H9 (cell line): ENCODE results near the gene PIM3. TPM values are rescaled to one million over a fixed set of nuclear protein-coding genes. Genes with fewer than 3 reads are reported as not detected.

ENCODE experiments used
- DNase-seq: peaks from one replicate; pipeline ENCODE4 v3.0.0-alpha.2; 2017
- H2AFZ ChIP-seq: one replicate; pipeline ENCODE4 v1.6.1; 2013; ENCODE audit warnings: mild to moderate bottlenecking, low read length, control low read depth, moderate library complexity
- H2AK5ac ChIP-seq: 2 replicates; pipeline ENCODE4 v1.6.1; 2013; ENCODE audit warnings: low read length, control low read depth, mixed read lengths; ENCODE audit not compliant: insufficient read length
- H2BK120ac ChIP-seq: one replicate; pipeline ENCODE4 v1.6.1; 2013; ENCODE audit warnings: low read depth, mild to moderate bottlenecking, low read length, control low read depth, inconsistent platforms; ENCODE audit not compliant: poor library complexity, severe bottlenecking
- H2BK12ac ChIP-seq: 2 replicates; pipeline ENCODE4 v1.6.1; 2013; ENCODE audit warnings: low read length, control low read depth, mixed read lengths, low read depth; ENCODE audit not compliant: insufficient read length
- H2BK15ac ChIP-seq: 2 replicates; pipeline ENCODE4 v1.6.1; 2013; ENCODE audit warnings: low read depth, low read length, control low read depth
- H2BK20ac ChIP-seq: one replicate; pipeline ENCODE4 v1.6.1; 2013; ENCODE audit warnings: low read depth, mild to moderate bottlenecking, low read length, control low read depth, inconsistent platforms; ENCODE audit not compliant: poor library complexity, severe bottlenecking
- H2BK5ac ChIP-seq: 2 replicates; pipeline ENCODE4 v1.6.1; 2013; ENCODE audit warnings: low read length, control low read depth, mixed read lengths; ENCODE audit not compliant: insufficient read length
- H3K14ac ChIP-seq: 2 replicates; pipeline ENCODE4 v1.6.1; 2013; ENCODE audit warnings: low read length, control low read depth; ENCODE audit not compliant: insufficient read depth
- H3K18ac ChIP-seq: 2 replicates; pipeline ENCODE4 v1.6.1; 2013; ENCODE audit warnings: low read depth, mild to moderate bottlenecking, mixed read lengths, low read length, control low read depth; ENCODE audit not compliant: insufficient read length
- H3K23ac ChIP-seq: 2 replicates; pipeline ENCODE4 v1.6.1; 2013; ENCODE audit warnings: low read length, control low read depth, mixed read lengths, low read depth; ENCODE audit not compliant: insufficient read length
- H3K23me2 ChIP-seq: 2 replicates; pipeline ENCODE4 v1.6.1; 2013; ENCODE audit warnings: low read depth, mild to moderate bottlenecking, mixed read lengths, low read length, control low read depth; ENCODE audit not compliant: insufficient read length, poor library complexity, severe bottlenecking
- H3K27ac ChIP-seq: 2 replicates; pipeline ENCODE4 v1.5.1; 2013; ENCODE audit warnings: low read length, control low read depth, mixed read lengths, low read depth; ENCODE audit not compliant: insufficient read length
- H3K27me3 ChIP-seq: 2 replicates; pipeline ENCODE4 v1.6.1; 2013; ENCODE audit warnings: low read length, control low read depth, inconsistent platforms; ENCODE audit not compliant: insufficient read depth
- H3K4ac ChIP-seq: 2 replicates; pipeline ENCODE4 v1.6.1; 2013; ENCODE audit warnings: low read depth, mild to moderate bottlenecking, control low read depth, inconsistent platforms, low read length, moderate library complexity
- H3K4me1 ChIP-seq: 2 replicates; pipeline ENCODE4 v1.6.1; 2013; ENCODE audit warnings: low read length, control low read depth, inconsistent platforms; ENCODE audit not compliant: insufficient read depth
- H3K4me2 ChIP-seq: 2 replicates; pipeline ENCODE4 v1.6.1; 2013; ENCODE audit warnings: low read length, control low read depth, mixed read lengths; ENCODE audit not compliant: insufficient read length, insufficient read depth
- H3K56ac ChIP-seq: 2 replicates; pipeline ENCODE4 v1.6.1; 2013; ENCODE audit warnings: low read depth, mild to moderate bottlenecking, mixed read lengths, low read length, control low read depth; ENCODE audit not compliant: insufficient read length
- H3K79me1 ChIP-seq: 2 replicates; pipeline ENCODE4 v1.6.1; 2013; ENCODE audit warnings: low read depth, mild to moderate bottlenecking, moderate library complexity, low read length, control low read depth, inconsistent platforms; ENCODE audit not compliant: insufficient read depth, poor library complexity, severe bottlenecking
- H3K79me2 ChIP-seq: 2 replicates; pipeline ENCODE4 v1.6.1; 2013; ENCODE audit warnings: low read length, control low read depth, inconsistent platforms; ENCODE audit not compliant: insufficient read depth
- H3K9ac ChIP-seq: 2 replicates; pipeline ENCODE4 v1.6.1; 2013; ENCODE audit warnings: low read length, control low read depth, mixed read lengths; ENCODE audit not compliant: insufficient read length; ENCODE audit errors: extremely low read depth
- H3K9me3 ChIP-seq: one replicate; pipeline ENCODE4 v1.6.1; 2013; ENCODE audit warnings: low read depth, low read length, inconsistent platforms; ENCODE audit not compliant: control insufficient read depth
- H3T11ph ChIP-seq: one replicate; pipeline ENCODE4 v1.6.1; 2013; ENCODE audit warnings: mild to moderate bottlenecking, low read length, control low read depth, inconsistent platforms
- H4K20me1 ChIP-seq: one replicate; pipeline ENCODE4 v1.6.1; 2013; ENCODE audit not compliant: control insufficient read depth, insufficient read length, insufficient read depth
- H4K5ac ChIP-seq: 2 replicates; pipeline ENCODE4 v1.6.1; 2013; ENCODE audit warnings: low read depth, mild to moderate bottlenecking, mixed read lengths, low read length, control low read depth; ENCODE audit not compliant: insufficient read length
- H4K8ac ChIP-seq: replicated peaks from 2 replicates; pipeline ENCODE4 v1.6.1; 2013; ENCODE audit warnings: low read length, control low read depth, mixed read lengths, low read depth; ENCODE audit not compliant: insufficient read length
- H4K91ac ChIP-seq: 2 replicates; pipeline ENCODE4 v1.6.1; 2013; ENCODE audit warnings: low read depth, mild to moderate bottlenecking, moderate library complexity, mixed read lengths, low read length, control low read depth; ENCODE audit not compliant: insufficient read length
- H3K27ac Mint-ChIP-seq, 3 experiments: 2 replicates in 2 of 3; 3 replicates in 1 of 3; pipeline ENCODE4 v1.8.0; 2020 to 2021; ENCODE audit warnings: mixed read lengths in 3 of 3, mild to moderate bottlenecking in 1 of 3, moderate library complexity in 1 of 3
- H3K27me3 Mint-ChIP-seq: 2 replicates; pipeline ENCODE4 v1.8.0; 2021; ENCODE audit warnings: low read depth, mild to moderate bottlenecking, moderate library complexity, mixed read lengths
- H3K36me3 Mint-ChIP-seq, 3 experiments: 2 replicates in 2 of 3; 3 replicates in 1 of 3; pipeline ENCODE4 v1.8.0; 2020 to 2021; ENCODE audit warnings: low read depth in 3 of 3, mixed read lengths in 3 of 3; ENCODE audit not compliant: insufficient read depth in 1 of 3
- H3K4me1 Mint-ChIP-seq, 2 experiments: 2 replicates each; pipeline ENCODE4 v1.8.0; 2020; ENCODE audit warnings: mixed read lengths in 2 of 2
- H3K4me3 Mint-ChIP-seq, 2 experiments: 2 replicates in 1 of 2; 3 replicates in 1 of 2; pipeline ENCODE4 v1.8.0; 2020 to 2021; ENCODE audit warnings: mild to moderate bottlenecking in 2 of 2, mixed read lengths in 2 of 2, moderate library complexity in 1 of 2
- H3K9me3 Mint-ChIP-seq, 2 experiments: 2 replicates in 1 of 2; 3 replicates in 1 of 2; pipeline ENCODE4 v1.8.0; 2020; ENCODE audit warnings: mild to moderate bottlenecking in 2 of 2, mixed read lengths in 2 of 2, moderate library complexity in 1 of 2
- CTCF ChIP-seq: fragments of 200-600 bp; sonication (generic); conservative IDR thresholded peaks from 3 replicates; pipeline ENCODE4 v1.8.0; 2021; ENCODE audit warnings: antibody characterized with exemption, mild to moderate bottlenecking
- WGBS: extraction: QIAGEN DNeasy Blood & Tissue Kit; methylation state at CpG from one replicate; pipeline ENCODE4 v1.1.7; 2013; ENCODE audit warnings: missing lambda C conversion rate, low lambda C conversion rate, mixed read lengths; ENCODE audit not compliant: insufficient read length; ENCODE audit errors: extremely low coverage; 5-methylcytosine and 5-hydroxymethylcytosine counted together
- total RNA-seq: library from RNA; stranded (reverse); gene quantifications from 2 replicates; pipeline ENCODE4 v1.2.1, GENCODE V29; 2021

PIM3 gene
- total RNA-seq, 1 experiment from 2014 or later: 43.4 TPM

- no peaks in the 10 kb centered on the region for H3K9me3 Mint-ChIP-seq
- H3K4me3 Mint-ChIP-seq: peak overlapping the region in 1 of 2 experiments; percentile 51; a peak in 2 of 5 replicates
- Histone ChIP-seq H3K9me3 (no peaks in the 10 kb centered on the region), H2BK15ac (no peak overlapping the region), H3T11ph (no peak overlapping the region), H2BK120ac (no peak overlapping the region), H2BK5ac (no peak overlapping the region), H4K91ac (no peak overlapping the region), H3K4me1 (no peaks in the 10 kb centered on the region), H3K4me2 (no peak overlapping the region), H3K79me1 (no peaks in the 10 kb centered on the region), H3K14ac (no peak overlapping the region), H3K9ac (no peak overlapping the region), H4K8ac (no peak overlapping the region), H3K56ac (no peak overlapping the region), H4K20me1 (no peaks in the 10 kb centered on the region), H4K5ac (no peak overlapping the region), H3K4ac (no peak overlapping the region), H2AK5ac (no peak overlapping the region), H2AFZ (no peak overlapping the region), H3K27me3 (no peaks in the 10 kb centered on the region; the same call in 1 of the 2 replicates), H3K23ac (no peak overlapping the region), H3K23me2 (peaks cover 4% of the 10 kb centered on the region), H3K79me2 (no peaks in the 10 kb centered on the region), H2BK20ac (no peak overlapping the region), H3K27ac (no peak overlapping the region), H2BK12ac (no peak overlapping the region), H3K18ac (no peak overlapping the region)
- H3K27me3 Mint-ChIP-seq: peaks cover 26% of the 10 kb centered on the region
- H3K4me1 Mint-ChIP-seq: peaks cover 3 to 11% of the 10 kb centered on the region in 2 experiments; a peak in 2 of 4 replicates
- H3K36me3 Mint-ChIP-seq: peaks cover 0 to 11% (median 0%) of the 10 kb centered on the region in 3 experiments; a peak in 2 of 7 replicates
- no peak for TF ChIP-seq CTCF
- H3K27ac Mint-ChIP-seq: no peak overlapping the region
- WGBS: no CpG with 5 or more reads among the region's 21 CpGs
- DNase-seq: no peak
Measured at GRCh38 chr22:49929994-49930575, 30.5 kb upstream of the PIM3 start.
